GM12865 (cell line): ENCODE measurements around the gene SDK2.

ENCODE experiments used
- DNase-seq: peaks from one replicate; pipeline ENCODE4 v3.0.0; 2010; ENCODE audit warnings: low read depth
- H3K4me3 ChIP-seq: 2 replicates; pipeline ENCODE4 v1.5.1; 2011; ENCODE audit warnings: mild to moderate bottlenecking, low read depth, low read length, control low read depth
- TF ChIP-seq, protein P1 (sequence below): IDR thresholded peaks from 2 replicates; pipeline ENCODE4 v1.5.1; 2011; ENCODE audit warnings: low read length, control low read depth, low read depth, inconsistent platforms; ENCODE audit not compliant: insufficient read depth; ENCODE audit errors: missing control alignments

Gene SDK2

GRCh38 chr17:73301369-73301768 lies 342.9 kb downstream of the SDK2 start:
- TF ChIP-seq, protein P1, sequence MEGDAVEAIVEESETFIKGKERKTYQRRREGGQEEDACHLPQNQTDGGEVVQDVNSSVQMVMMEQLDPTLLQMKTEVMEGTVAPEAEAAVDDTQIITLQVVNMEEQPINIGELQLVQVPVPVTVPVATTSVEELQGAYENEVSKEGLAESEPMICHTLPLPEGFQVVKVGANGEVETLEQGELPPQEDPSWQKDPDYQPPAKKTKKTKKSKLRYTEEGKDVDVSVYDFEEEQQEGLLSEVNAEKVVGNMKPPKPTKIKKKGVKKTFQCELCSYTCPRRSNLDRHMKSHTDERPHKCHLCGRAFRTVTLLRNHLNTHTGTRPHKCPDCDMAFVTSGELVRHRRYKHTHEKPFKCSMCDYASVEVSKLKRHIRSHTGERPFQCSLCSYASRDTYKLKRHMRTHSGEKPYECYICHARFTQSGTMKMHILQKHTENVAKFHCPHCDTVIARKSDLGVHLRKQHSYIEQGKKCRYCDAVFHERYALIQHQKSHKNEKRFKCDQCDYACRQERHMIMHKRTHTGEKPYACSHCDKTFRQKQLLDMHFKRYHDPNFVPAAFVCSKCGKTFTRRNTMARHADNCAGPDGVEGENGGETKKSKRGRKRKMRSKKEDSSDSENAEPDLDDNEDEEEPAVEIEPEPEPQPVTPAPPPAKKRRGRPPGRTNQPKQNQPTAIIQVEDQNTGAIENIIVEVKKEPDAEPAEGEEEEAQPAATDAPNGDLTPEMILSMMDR, result no peak
- no peak for DNase-seq

DNA sequence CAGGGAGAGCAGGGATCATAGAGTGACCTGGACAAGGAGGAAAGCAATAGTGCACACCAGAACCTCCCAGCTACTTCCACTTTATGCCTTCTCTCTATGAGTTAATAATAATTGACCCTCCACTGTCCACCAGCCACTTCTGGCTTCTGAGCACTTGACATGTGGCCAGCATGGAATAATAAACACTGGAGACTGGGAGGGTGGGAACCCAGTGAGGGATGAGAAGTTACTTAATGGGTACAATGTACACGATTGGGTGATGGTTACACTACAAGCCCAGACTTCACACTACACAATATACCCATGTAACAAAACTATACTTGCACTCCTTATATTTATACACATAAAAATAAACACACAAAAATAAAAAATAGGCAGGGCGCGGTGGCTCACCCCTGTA lies 343.9 kb downstream of the SDK2 start:
- no peak for DNase-seq
- no peak overlapping the region for H3K4me3 ChIP-seq
- TF ChIP-seq, protein P1, result no peak

More at GRCh38 chr17:73301369-73301768, 342.9 kb downstream of the SDK2 start:
- H3K4me3 ChIP-seq, result no peak overlapping the region

DNA sequence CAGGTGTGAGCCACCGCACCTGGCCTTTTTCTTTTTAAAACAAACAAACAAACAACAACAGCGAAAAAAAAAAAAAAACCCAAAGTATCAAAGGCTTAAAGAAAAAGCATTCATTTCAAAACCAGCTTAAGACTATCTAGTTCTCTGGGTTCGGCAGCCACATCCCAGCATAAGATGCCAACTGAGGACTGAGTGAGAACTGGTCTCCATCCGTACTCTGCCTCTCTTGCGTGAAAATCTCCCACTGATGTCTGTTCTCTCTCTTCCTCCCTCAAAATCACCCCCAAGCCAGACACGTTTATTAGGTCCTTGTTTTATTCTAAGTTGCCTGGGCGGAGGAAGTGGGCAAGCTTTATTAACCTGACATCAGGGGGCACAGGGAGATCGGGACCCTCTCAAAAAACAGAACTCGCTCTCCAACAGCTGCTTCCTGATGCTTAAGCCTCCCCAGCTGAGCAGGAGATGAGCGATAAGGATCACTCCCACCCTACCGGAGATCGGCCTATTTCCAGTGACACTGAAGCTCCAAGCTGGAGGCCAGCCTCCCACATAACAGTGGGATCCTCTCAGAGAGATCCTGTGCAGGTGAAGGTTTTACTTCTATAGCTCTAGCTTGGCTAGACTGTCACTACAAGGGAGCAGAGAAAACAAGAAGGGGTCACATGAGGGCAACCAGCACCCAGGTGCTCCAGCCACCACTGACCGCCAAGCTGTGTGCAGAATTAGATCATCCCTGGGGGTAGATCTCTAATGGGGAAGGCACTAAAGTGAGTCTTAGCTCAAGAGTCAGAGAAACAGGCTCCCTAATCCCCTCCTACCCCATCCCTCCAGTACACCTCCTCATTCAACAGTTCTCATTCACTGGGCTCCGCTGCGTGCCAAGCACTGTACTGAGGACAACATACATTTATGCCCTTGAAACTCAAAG lies 346.0 kb downstream of the SDK2 start:
- H3K4me3 ChIP-seq, result peak overlapping the region; percentile 17; the same call in 1 of the 2 replicates
- DNase-seq, result peak; percentile 73
- TF ChIP-seq, protein P1, result no peak

GRCh38 chr17:73293480-73293911 lies 350.7 kb downstream of the SDK2 start:
- no peak for DNase-seq
- no peak overlapping the region for H3K4me3 ChIP-seq
- TF ChIP-seq, protein P1, result no peak

DNA sequence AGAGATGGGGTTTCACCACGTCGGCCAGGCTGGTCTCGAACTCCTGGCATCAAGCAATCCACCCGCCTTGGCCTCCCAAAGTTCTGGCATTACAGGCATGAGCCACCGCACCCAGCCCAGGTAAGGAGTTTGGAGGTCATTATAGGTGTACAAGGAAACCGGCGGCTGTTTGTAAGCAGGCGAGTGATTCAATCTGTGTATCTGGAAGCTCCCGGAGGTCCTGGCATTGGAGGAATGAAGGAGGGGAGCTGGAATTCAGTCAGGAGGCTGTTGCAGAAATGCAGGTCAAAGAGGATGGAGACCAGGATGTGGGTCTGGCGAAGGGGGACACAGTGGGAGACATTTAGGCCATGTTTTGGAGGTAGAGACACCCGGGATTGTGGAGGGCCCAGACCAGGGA lies 351.2 kb downstream of the SDK2 start:
- TF ChIP-seq, protein P1, result no peak
- H3K4me3 ChIP-seq, result no peak overlapping the region
- DNase-seq, result no peak

- TF ChIP-seq, protein P1, result no peak
- H3K4me3 ChIP-seq, result peak overlapping the region; percentile 57
- DNase-seq, result no peak
These were observed 352.2 kb downstream of the SDK2 start for GRCh38 chr17:73292031-73292531.
